Suprapubic skin (tissue), 4 donors: ENCODE results near the gene SOWAHA. TPM values are rescaled to one million over a fixed set of nuclear protein-coding genes. Genes with fewer than 3 reads are reported as not detected.
A peak's percentile ranks its signal among the peaks of the same experiment; 100 is the strongest.

Experiments used
- DNase-seq, 2 donors: peaks; one replicate each; pipeline ENCODE4 v3.0.0-alpha.2; 2019; ENCODE audit warnings: low spot score in 2 of 2
- H3K27ac ChIP-seq: fragments of 200-600 bp; sonication (generic); one replicate; pipeline ENCODE4 v1.5.1; 2019
- H3K27me3 ChIP-seq: fragments of 200-600 bp; sonication (generic); one replicate; pipeline ENCODE4 v1.5.1; 2019
- H3K36me3 ChIP-seq: fragments of 200-600 bp; sonication (generic); one replicate; pipeline ENCODE4 v1.5.1; 2019
- H3K4me1 ChIP-seq: fragments of 200-600 bp; sonication (generic); one replicate; pipeline ENCODE4 v1.5.1; 2019
- H3K4me3 ChIP-seq: fragments of 200-600 bp; sonication (generic); one replicate; pipeline ENCODE4 v1.5.1; 2019; ENCODE audit warnings: mild to moderate bottlenecking
- H3K9me3 ChIP-seq: fragments of 200-600 bp; sonication (generic); one replicate; pipeline ENCODE4 v1.5.1; 2019
- CTCF ChIP-seq, 2 donors: fragments of 200-600 bp in 1 of 2; fragments of 450-650 bp in 1 of 2; sonication (generic) in 1 of 2; IDR thresholded peaks; one replicate each; pipeline ENCODE4 v1.5.1; 2016 to 2019; ENCODE audit warnings: antibody characterized with exemption in 2 of 2, mild to moderate bottlenecking in 1 of 2, moderate library complexity in 1 of 2
- EP300 ChIP-seq: sonication (generic); formaldehyde crosslinking; IDR thresholded peaks from one replicate; pipeline ENCODE4 v1.6.1; 2017; ENCODE audit warnings: antibody characterized with exemption
- POLR2A ChIP-seq, 2 donors: fragments of 450-650 bp; IDR thresholded peaks; one replicate each; pipeline ENCODE4 v1.6.1; 2017; ENCODE audit warnings: antibody characterized with exemption in 2 of 2, mild to moderate bottlenecking in 2 of 2, moderate library complexity in 2 of 2
- POLR2AphosphoS5 ChIP-seq, 3 donors: sonication (generic); formaldehyde crosslinking; IDR thresholded peaks; one replicate each; pipeline ENCODE4 v1.6.1; 2017; ENCODE audit warnings: antibody characterized with exemption in 3 of 3
- WGBS: methylation state at CpG from one replicate; pipeline ENCODE4 v1.1.5; 2018; 5-methylcytosine and 5-hydroxymethylcytosine counted together
- total RNA-seq, 4 donors: library from RNA; depleted of rRNA; stranded (reverse); fragments of >200 nt; gene quantifications; one replicate each; pipeline ENCODE4 v1.1.0, GENCODE V29; 2016

The SOWAHA gene
- total RNA-seq, 4 donors from 2014 or later: 0.23 to 0.93 (median 0.48) TPM; not detected in 1

GRCh38 chr5:132778856-132779255, 34.2 kb upstream of the SOWAHA start:
- H3K4me3 ChIP-seq: no peak overlapping the region
- TF ChIP-seq CTCF (IDR thresholded peaks at IDR 0.05) (no peak), POLR2AphosphoS5 (IDR thresholded peaks at IDR 0.05) (no peak), EP300 (no peak), POLR2A (IDR thresholded peaks at IDR 0.05) (no peak)
- no peak for DNase-seq
- H3K27me3 ChIP-seq: no peaks in the 10 kb centered on the region
- 77% methylated on average over 5 of the region's 5 CpGs for WGBS
- no peaks in the 10 kb centered on the region for H3K9me3 ChIP-seq
- H3K4me1 ChIP-seq: peaks cover 38% of the 10 kb centered on the region
- no peak overlapping the region for H3K27ac ChIP-seq
- no peaks in the 10 kb centered on the region for H3K36me3 ChIP-seq

- no peaks in the 10 kb centered on the region for H3K9me3 ChIP-seq
- WGBS: 87% methylated on average over 3 of the region's 3 CpGs
These were observed 33.1 kb upstream of the SOWAHA start for GRCh38 chr5:132779961-132780360.

GRCh38 chr5:132780577-132780976, 32.5 kb upstream of the SOWAHA start:
- no peak for DNase-seq
- no peak for TF ChIP-seq EP300
- no peak for TF ChIP-seq CTCF (IDR thresholded peaks at IDR 0.05)
- no peak for TF ChIP-seq POLR2A (IDR thresholded peaks at IDR 0.05)
- TF ChIP-seq POLR2AphosphoS5 (IDR thresholded peaks at IDR 0.05): no peak
- Histone ChIP-seq H3K4me1 (peaks cover 21% of the 10 kb centered on the region), H3K36me3 (no peaks in the 10 kb centered on the region), H3K4me3 (no peak overlapping the region), H3K9me3 (no peaks in the 10 kb centered on the region), H3K27ac (no peak overlapping the region), H3K27me3 (no peaks in the 10 kb centered on the region)
- WGBS: 93% methylated on average over 1 of the region's 1 CpG

More at GRCh38 chr5:132779961-132780360, 33.1 kb upstream of the SOWAHA start:
- no peak overlapping the region for H3K4me3 ChIP-seq
- no peaks in the 10 kb centered on the region for H3K36me3 ChIP-seq
- H3K4me1 ChIP-seq: peaks cover 27% of the 10 kb centered on the region
- TF ChIP-seq POLR2AphosphoS5 (IDR thresholded peaks at IDR 0.05): no peak
- TF ChIP-seq EP300: no peak
- TF ChIP-seq POLR2A (IDR thresholded peaks at IDR 0.05): no peak
- TF ChIP-seq CTCF (IDR thresholded peaks at IDR 0.05): no peak
- peak in 1 of 2 donors; percentile 11 for DNase-seq
- H3K27ac ChIP-seq: no peak overlapping the region
- no peaks in the 10 kb centered on the region for H3K27me3 ChIP-seq

- 91% methylated on average over 4 of the region's 4 CpGs for WGBS
- no peaks in the 10 kb centered on the region for H3K36me3 ChIP-seq
- H3K27ac ChIP-seq: no peak overlapping the region
- no peak for DNase-seq
- no peaks in the 10 kb centered on the region for H3K27me3 ChIP-seq
- TF ChIP-seq POLR2A (IDR thresholded peaks at IDR 0.05): no peak
- H3K9me3 ChIP-seq: no peaks in the 10 kb centered on the region
- H3K4me1 ChIP-seq: peaks cover 16% of the 10 kb centered on the region
- no peak overlapping the region for H3K4me3 ChIP-seq
These were observed 32.1 kb upstream of the SOWAHA start for GRCh38 chr5:132781029-132781428.

GRCh38 chr5:132782101-132782500, 31.0 kb upstream of the SOWAHA start:
- H3K27ac ChIP-seq: no peak overlapping the region
- no peaks in the 10 kb centered on the region for H3K27me3 ChIP-seq
- peak in 1 of 2 donors; percentile 23 for DNase-seq
- TF ChIP-seq EP300 (no peak), POLR2A (IDR thresholded peaks at IDR 0.05) (no peak), CTCF (IDR thresholded peaks at IDR 0.05) (no peak), POLR2AphosphoS5 (IDR thresholded peaks at IDR 0.05) (no peak)
- peaks cover 9% of the 10 kb centered on the region for H3K4me1 ChIP-seq
- no peaks in the 10 kb centered on the region for H3K9me3 ChIP-seq
- WGBS: 84% methylated on average over 4 of the region's 4 CpGs
- H3K36me3 ChIP-seq: no peaks in the 10 kb centered on the region
- no peak overlapping the region for H3K4me3 ChIP-seq

- Histone ChIP-seq H3K4me1 (no peaks in the 10 kb centered on the region), H3K27ac (no peak overlapping the region), H3K4me3 (no peak overlapping the region), H3K36me3 (no peaks in the 10 kb centered on the region), H3K27me3 (no peaks in the 10 kb centered on the region), H3K9me3 (no peaks in the 10 kb centered on the region)
- 75% methylated on average over 5 of the region's 5 CpGs for WGBS
- DNase-seq: peak in 1 of 2 donors; percentile 34
- TF ChIP-seq EP300 (no peak), POLR2A (IDR thresholded peaks at IDR 0.05) (no peak), POLR2AphosphoS5 (IDR thresholded peaks at IDR 0.05) (no peak), CTCF (IDR thresholded peaks at IDR 0.05) (no peak)
These were observed 27.7 kb upstream of the SOWAHA start for GRCh38 chr5:132785365-132785764.
